Measurements from ENCODE around the gene CCS.
"Not testable (repeated sequence)": the region's sequence is repeated elsewhere in the genome, so short reads cannot be mapped to it uniquely, and the experiment has no call there.

The CCS gene

GRCh38 chr11:66592457-66593302 lies at the start of gene CCS, which contains the start of gene CCDC87:
Gene CCS, plus strand, starts transcription at chr11:66593185. Its CDS starts 77 bp downstream, at chr11:66593262.
Gene CCDC87, minus strand, starts transcription at chr11:66593063. Its CDS starts 48 bp downstream, at chr11:66593015.
- peak within 1 kb of the TSS; percentile 72 to 92 (median 85) for H3K9ac ChIP-seq
- peaks cover 0 to 29% (median 17%) of the 10 kb centered on the region in 11 experiments; a peak in 17 of 22 replicates for H3K9me3 ChIP-seq (replicated peaks in 1 of 11)
- peak within 1 kb of the TSS; percentile 61 to 79 (median 71) for H3K4me3 ChIP-seq
- peaks cover 45 to 66% (median 60%) of the 10 kb centered on the region in 10 experiments for H3K4me1 ChIP-seq
- peak within 1 kb of the TSS; percentile 90 to 99 (median 95) for H3K4me2 ChIP-seq
- H3K36me3 ChIP-seq = peaks cover 0 to 4% (median 0%) of the 10 kb centered on the region in 11 experiments; a peak in 3 of 22 replicates
- H3K27me3 ChIP-seq = no peaks in the 10 kb centered on the region
- peaks cover 0 to 16% (median 6%) of the 10 kb centered on the region in 11 experiments; a peak in 6 of 22 replicates for H4K20me1 ChIP-seq
- peak within 1 kb of the TSS; percentile 70 to 89 (median 79) for H3K27ac ChIP-seq
- no peak for TF ChIP-seq Cebpa-rat (IDR thresholded peaks at IDR 0.05)

- H3K4me2 ChIP-seq = peak overlapping the region; percentile 82 to 99 (median 96)
- peaks cover 0 to 30% (median 0%) of the 10 kb centered on the region in 11 experiments; a peak in 5 of 22 replicates for H4K20me1 ChIP-seq
- H3K27me3 ChIP-seq = no peaks in the 10 kb centered on the region
- peak overlapping the region in 9 of 10 experiments; percentile 84 to 98 (median 93); a peak in 15 of 20 replicates for H3K4me3 ChIP-seq
- no peaks in the 10 kb centered on the region for H3K9me3 ChIP-seq (replicated peaks in 1 of 11)
- TF ChIP-seq Cebpa-rat (IDR thresholded peaks at IDR 0.05) = no peak
- peak overlapping the region; percentile 27 to 98 (median 94); a peak in 20 of 22 replicates for H3K9ac ChIP-seq
- H3K36me3 ChIP-seq = peaks cover 26 to 48% (median 44%) of the 10 kb centered on the region in 11 experiments
- H3K27ac ChIP-seq = peak overlapping the region in 10 of 11 experiments; percentile 81 to 96 (median 92); a peak in 18 of 22 replicates
- H3K4me1 ChIP-seq = peaks cover 34 to 57% (median 47%) of the 10 kb centered on the region in 10 experiments
These were observed 49.5 kb upstream of the CCS start for GRCh38 chr11:66543263-66544107.

- not testable (repeated sequence) for H3K9me3 ChIP-seq (replicated peaks in 1 of 11)
- H3K4me1 ChIP-seq = peaks cover 34 to 57% (median 47%) of the 10 kb centered on the region in 10 experiments
- H3K27ac ChIP-seq = peak overlapping the region; percentile 76 to 96 (median 92); a peak in 21 of 22 replicates
These were observed 48.0 kb upstream of the CCS start for GRCh38 chr11:66544952-66545351.

GRCh38 chr11:66545701-66546367 lies 47.2 kb upstream of the CCS start, which contains the start of gene ZDHHC24:
Gene ZDHHC24, minus strand, starts transcription at chr11:66546048. Its CDS starts 45 bp downstream, at chr11:66546003.
- Histone ChIP-seq H3K9me3 (replicated peaks in 1 of 11) (no peaks in the 10 kb centered on the region), H3K4me3 (peak within 1 kb of the TSS; percentile 84 to 98 (median 94)), H3K4me1 (peaks cover 34 to 57% (median 47%) of the 10 kb centered on the region in 10 experiments), H4K20me1 (peaks cover 0 to 23% (median 0%) of the 10 kb centered on the region in 11 experiments; a peak in 3 of 22 replicates), H3K27ac (peak within 1 kb of the TSS; percentile 76 to 96 (median 92); a peak in 21 of 22 replicates), H3K36me3 (peaks cover 11 to 25% (median 22%) of the 10 kb centered on the region in 11 experiments; a peak in 19 of 22 replicates), H3K9ac (peak within 1 kb of the TSS; percentile 91 to 98 (median 94)), H3K4me2 (peak within 1 kb of the TSS; percentile 82 to 99 (median 96)), H3K27me3 (no peaks in the 10 kb centered on the region)
- TF ChIP-seq Cebpa-rat (IDR thresholded peaks at IDR 0.05) = no peak

More at GRCh38 chr11:66544952-66545351, 48.0 kb upstream of the CCS start:
- H3K27me3 ChIP-seq = not testable (repeated sequence)
- Histone ChIP-seq H4K20me1 (peaks cover 0 to 23% (median 0%) of the 10 kb centered on the region in 11 experiments; a peak in 3 of 22 replicates), H3K4me2 (peak overlapping the region; percentile 82 to 99 (median 96)), H3K9ac (peak overlapping the region; percentile 91 to 98 (median 94)), H3K36me3 (peaks cover 12 to 34% (median 29%) of the 10 kb centered on the region in 11 experiments; a peak in 21 of 22 replicates), H3K4me3 (peak overlapping the region; percentile 84 to 98 (median 94))

GRCh38 chr11:66546368-66546965 lies 46.5 kb upstream of the CCS start, which contains the start of gene ACTN3:
Gene ACTN3, plus strand, starts transcription at chr11:66546903. Its CDS starts 35 bp downstream, at chr11:66546938.
- peaks cover 6 to 19% (median 16%) of the 10 kb centered on the region in 11 experiments; a peak in 19 of 22 replicates for H3K36me3 ChIP-seq
- peak within 1 kb of the TSS; percentile 84 to 98 (median 94) for H3K4me3 ChIP-seq
- H3K27ac ChIP-seq = peak within 1 kb of the TSS; percentile 76 to 96 (median 92); a peak in 21 of 22 replicates
- H3K9ac ChIP-seq = peak within 1 kb of the TSS; percentile 91 to 98 (median 94)
- TF ChIP-seq Cebpa-rat (IDR thresholded peaks at IDR 0.05) = no peak
- H3K4me1 ChIP-seq = peaks cover 34 to 57% (median 47%) of the 10 kb centered on the region in 10 experiments
- H4K20me1 ChIP-seq = peaks cover 0 to 23% (median 0%) of the 10 kb centered on the region in 11 experiments; a peak in 3 of 22 replicates
- peak within 1 kb of the TSS; percentile 82 to 99 (median 96) for H3K4me2 ChIP-seq
- H3K9me3 ChIP-seq (replicated peaks in 1 of 11) = no peaks in the 10 kb centered on the region
- no peaks in the 10 kb centered on the region for H3K27me3 ChIP-seq

GRCh38 chr11:66546966-66547661 lies 45.9 kb upstream of the CCS start:
- Histone ChIP-seq H3K36me3 (peaks cover 0 to 13% (median 10%) of the 10 kb centered on the region in 11 experiments; a peak in 13 of 22 replicates), H3K27ac (no peak overlapping the region), H4K20me1 (peaks cover 0 to 16% (median 0%) of the 10 kb centered on the region in 11 experiments; a peak in 3 of 22 replicates), H3K4me2 (peak overlapping the region; percentile 82 to 97 (median 94); a peak in 21 of 22 replicates), H3K4me3 (0 out of 20 replicates have a peak overlapping the region, but pooled peaks of 2 of the 10 experiments have one; percentile 93 to 97), H3K9me3 (replicated peaks in 1 of 11) (no peaks in the 10 kb centered on the region), H3K4me1 (peaks cover 32 to 52% (median 43%) of the 10 kb centered on the region in 10 experiments), H3K9ac (peak overlapping the region in 6 of 11 experiments; percentile 37 to 97 (median 94); a peak in 9 of 22 replicates), H3K27me3 (no peaks in the 10 kb centered on the region)
- no peak for TF ChIP-seq Cebpa-rat (IDR thresholded peaks at IDR 0.05)

- H3K27ac ChIP-seq = no peak overlapping the region
- H3K9me3 ChIP-seq (replicated peaks in 1 of 11) = no peaks in the 10 kb centered on the region
- peaks cover 27 to 47% (median 38%) of the 10 kb centered on the region in 10 experiments for H3K4me1 ChIP-seq
- H3K4me3 ChIP-seq = no peak overlapping the region
- H4K20me1 ChIP-seq = peaks cover 0 to 11% (median 0%) of the 10 kb centered on the region in 11 experiments; a peak in 3 of 22 replicates
- no peak for TF ChIP-seq Cebpa-rat (IDR thresholded peaks at IDR 0.05)
- H3K9ac ChIP-seq = peak overlapping the region in 3 of 11 experiments; percentile 35 to 94 (median 37); a peak in 4 of 22 replicates
- H3K27me3 ChIP-seq = no peaks in the 10 kb centered on the region
- H3K36me3 ChIP-seq = peaks cover 0 to 7% (median 4%) of the 10 kb centered on the region in 11 experiments; a peak in 10 of 22 replicates
- peak overlapping the region in 4 of 11 experiments; percentile 93 to 97 (median 96); a peak in 6 of 22 replicates for H3K4me2 ChIP-seq
These were observed 45.3 kb upstream of the CCS start for GRCh38 chr11:66547662-66548009.
